Smooth muscle cell of the coronary artery (primary cell): ENCODE measurements around the gene CNR1. TPM values are rescaled to one million over a fixed set of nuclear protein-coding genes. Genes with fewer than 3 reads are reported as not detected.

Source experiments
- total RNA-seq: library from RNA; depleted of rRNA; stranded (reverse); fragments of >200 nt; gene quantifications from 2 replicates; pipeline ENCODE4 v1.2.3, GENCODE V29; 2014; ENCODE audit warnings: low replicate concordance

The CNR1 gene
- 0.45 TPM in 1 of 2 replicates, not detected in the other for total RNA-seq

DNA sequence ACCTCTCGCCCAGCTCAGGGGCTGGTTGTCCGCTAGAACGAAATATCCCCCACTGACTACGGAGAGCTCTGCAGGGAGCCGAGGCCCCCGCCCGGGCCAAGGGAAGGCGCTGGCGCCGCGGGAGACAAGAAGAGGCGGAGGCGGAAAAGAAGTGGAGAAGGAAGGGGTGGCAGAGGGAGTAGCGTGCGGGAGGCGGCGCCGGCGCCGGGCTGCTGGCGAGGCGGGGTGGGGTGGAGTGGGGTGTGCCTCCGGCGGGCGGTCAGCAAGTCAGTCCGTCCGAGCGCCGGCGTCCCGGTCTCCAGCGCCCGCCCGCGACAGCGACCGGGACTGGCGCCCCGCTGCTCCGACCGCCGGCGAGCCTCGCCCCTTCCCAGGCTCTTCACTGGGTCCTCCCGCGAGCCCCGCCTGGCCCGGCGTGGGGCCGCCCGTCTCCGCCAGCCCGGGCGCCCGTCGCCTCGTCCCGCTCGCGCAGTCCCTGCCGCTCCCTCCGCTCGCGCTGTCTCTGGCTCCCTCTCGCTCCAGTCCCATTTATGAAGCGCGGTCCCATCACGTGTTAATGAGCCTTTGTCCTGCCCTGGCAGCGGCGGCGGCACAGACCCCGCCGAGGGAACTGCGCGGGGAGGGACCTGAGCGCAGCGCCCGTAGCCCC, at the start of gene CNR1:
TSS of gene CNR1 (minus strand) at position 504 of the 649 bp plus-strand sequence. CDS start 21,073 bp downstream, outside the sequence.

Other genes with a start within 250 kb of the CNR1 start
- gene SPACA1, start 118.5 kb downstream of the CNR1 start, total RNA-seq = not detected in 2 replicates